Muscle of arm (tissue), 12 donors: ENCODE measurements around the gene CCDC30. TPM values are rescaled to one million over a fixed set of nuclear protein-coding genes. Genes with fewer than 3 reads are reported as not detected.

Experiments used
- DNase-seq: peaks from one replicate; pipeline ENCODE4 v3.0.0-alpha.2; 2013
- polyA plus RNA-seq, 12 donors: library from polyadenylated mRNA; unstranded; fragments of 120-200 nt; gene quantifications; one replicate each; pipeline ENCODE4 v1.2.1, GENCODE V29; 2013; ENCODE audit not compliant: insufficient read length in 12 of 12

The CCDC30 gene
- polyA plus RNA-seq, 12 donors = 1.6 to 7.2 (median 2.7) TPM; not detected in 1

GRCh38 chr1:42690477-42691156 is 227.5 kb downstream of the CCDC30 start:
- DNase-seq = no peak

- no peak for DNase-seq
Measured at GRCh38 chr1:42691157-42691498, 228.0 kb downstream of the CCDC30 start.

DNA sequence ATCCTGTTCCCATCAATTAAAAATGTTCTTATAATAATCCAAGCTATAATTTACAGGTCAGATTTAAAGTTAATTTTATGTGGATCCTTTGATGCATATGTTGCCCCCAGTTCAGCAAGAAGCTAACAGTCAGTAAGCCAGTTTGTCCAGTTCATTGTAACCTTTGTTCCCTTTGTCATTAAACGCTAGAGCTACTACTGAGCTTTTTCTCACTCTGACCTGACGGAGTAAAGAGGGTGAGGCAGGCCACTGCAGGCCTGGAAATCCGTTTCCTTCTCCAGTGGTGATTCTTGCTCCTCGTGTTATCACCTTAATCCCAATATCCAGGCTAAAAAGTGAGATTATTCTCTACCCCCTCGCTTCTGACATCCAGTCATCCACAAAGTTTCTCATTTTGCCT is 229.4 kb downstream of the CCDC30 start:
- DNase-seq = no peak

DNA sequence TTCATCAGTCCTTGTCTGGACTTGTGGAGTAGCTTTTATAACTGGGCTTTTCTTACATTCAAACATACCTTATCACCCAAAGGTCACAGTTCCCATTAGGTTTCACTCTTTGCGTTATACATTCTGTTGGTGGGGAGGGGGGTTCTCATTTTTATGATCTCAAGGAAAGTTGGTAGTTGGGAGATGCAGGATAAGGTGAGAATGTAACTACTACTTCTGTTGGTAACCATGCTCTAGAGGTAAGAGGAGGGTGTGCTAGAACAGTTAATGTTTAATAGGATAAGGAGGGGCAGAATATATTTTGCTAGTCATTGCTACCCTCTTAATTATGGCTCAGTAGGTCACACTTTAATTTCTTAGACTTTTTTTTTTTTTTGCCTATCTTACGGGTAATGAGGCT is 229.8 kb downstream of the CCDC30 start:
- no peak for DNase-seq

GRCh38 chr1:42698081-42698813 is 235.2 kb downstream of the CCDC30 start:
- no peak for DNase-seq

DNA sequence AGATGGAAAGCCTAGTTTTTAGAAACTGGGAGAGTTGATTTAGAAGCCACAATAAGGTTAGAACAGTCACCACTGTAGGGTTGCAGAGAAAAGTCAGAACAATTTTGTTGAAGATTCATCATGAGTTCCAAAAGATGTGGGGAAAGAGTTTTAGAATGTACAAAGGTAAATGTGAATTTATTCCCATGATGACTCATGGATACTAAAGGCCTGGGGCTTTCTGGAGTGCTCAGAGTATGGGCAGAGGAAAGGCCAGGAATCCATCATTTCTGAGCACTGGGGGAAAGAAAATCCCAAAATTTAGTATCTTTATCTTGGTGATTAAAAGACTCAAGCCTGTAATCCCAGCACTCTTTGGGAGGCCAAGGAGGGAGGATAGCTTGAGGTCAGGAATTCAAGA is 236.9 kb downstream of the CCDC30 start:
- no peak for DNase-seq

- no peak for DNase-seq
Measured at GRCh38 chr1:42703888-42704464, 240.9 kb downstream of the CCDC30 start.

Other genes starting within 250 kb of the CCDC30 start
- 10 to 100 TPM in 11 of 12 donors, not detected in 1; 33.6 to 69.1 (median 38.9) TPM for gene FOXJ3, start 128.1 kb upstream of the CCDC30 start, polyA plus RNA-seq
- 1 to 10 TPM in 5 of 12 donors, under 1 TPM in 6, not detected in 1; 0.39 to 1.2 (median 0.88) TPM for gene RIMKLA, start 82.5 kb upstream of the CCDC30 start, polyA plus RNA-seq
- gene ZMYND12, start 7.3 kb upstream of the CCDC30 start, polyA plus RNA-seq = 1 to 10 TPM in 3 of 12 donors, under 1 TPM in 7, not detected in 2; 0.36 to 1.3 (median 0.82) TPM
- gene PPCS, start 6.7 kb upstream of the CCDC30 start, polyA plus RNA-seq = 10 to 100 TPM in 11 of 12 donors, not detected in 1; 32.5 to 93.4 (median 42.0) TPM
- 10 to 100 TPM in 11 of 12 donors, not detected in 1; 22.9 to 49.3 (median 38.7) TPM for gene PPIH, start 195.1 kb downstream of the CCDC30 start, polyA plus RNA-seq
- 1,000 to 10,000 TPM in 4 of 12 donors, 100 to 1,000 TPM in 8; 675 to 1,051 (median 970) TPM for gene YBX1, start 219.1 kb downstream of the CCDC30 start, polyA plus RNA-seq